NCI-H187 (cell line): ENCODE results near the gene PPFIA4.
A peak's percentile ranks its signal among the peaks of the same experiment; 100 is the strongest.
"Not testable (repeated sequence)": the region's sequence is repeated elsewhere in the genome, so short reads cannot be mapped to it uniquely, and the experiment has no call there.

Source experiments
- DNase-seq, 2 experiments: peaks; one replicate each; lab custom pipeline; 2025; lab: John Stamatoyannopoulos, UW

PPFIA4 gene

GRCh38 chr1:203026031-203026665 lies at the start of gene PPFIA4:
Gene PPFIA4 (plus strand): TSS chr1:203026491. CDS start chr1:203039009, 12,518 bp downstream.
- DNase-seq: peak; percentile 99

GRCh38 chr1:202976633-202977032 lies 49.7 kb upstream of the PPFIA4 start:
- DNase-seq: no peak

GRCh38 chr1:202979459-202979858 lies 46.8 kb upstream of the PPFIA4 start:
- DNase-seq: no peak

- no peak for DNase-seq
Measured at GRCh38 chr1:202981939-202982338, 44.4 kb upstream of the PPFIA4 start.

- no peak for DNase-seq
Measured at GRCh38 chr1:202982715-202983430, 43.4 kb upstream of the PPFIA4 start.

GRCh38 chr1:202986120-202986519 lies 40.2 kb upstream of the PPFIA4 start:
- not testable (repeated sequence) for DNase-seq

GRCh38 chr1:202987255-202987654 lies 39.0 kb upstream of the PPFIA4 start:
- no peak for DNase-seq

- DNase-seq: no peak
Measured at GRCh38 chr1:202987922-202988583, 38.2 kb upstream of the PPFIA4 start.

- no peak for DNase-seq
Measured at GRCh38 chr1:202989879-202990278, 36.4 kb upstream of the PPFIA4 start.

GRCh38 chr1:202991112-202991511 lies 35.2 kb upstream of the PPFIA4 start:
- DNase-seq: no peak

GRCh38 chr1:202994756-202995155 lies 31.5 kb upstream of the PPFIA4 start:
- no peak for DNase-seq

- peak; percentile 55 to 85 for DNase-seq
Measured at GRCh38 chr1:202998836-202999750, 27.2 kb upstream of the PPFIA4 start.

GRCh38 chr1:203000217-203000944 lies 25.9 kb upstream of the PPFIA4 start:
- DNase-seq: no peak

- no peak for DNase-seq
Measured at GRCh38 chr1:203001986-203002385, 24.3 kb upstream of the PPFIA4 start.

GRCh38 chr1:203002951-203003350 lies 23.3 kb upstream of the PPFIA4 start:
- DNase-seq: no peak

GRCh38 chr1:203005395-203006142 lies 20.7 kb upstream of the PPFIA4 start:
- DNase-seq: not testable (repeated sequence)

GRCh38 chr1:203006948-203007871 lies 19.1 kb upstream of the PPFIA4 start, which contains the start of gene TMEM183A:
Gene TMEM183A (plus strand): TSS chr1:203007374. CDS start chr1:203007466, 92 bp downstream.
- DNase-seq: peak; percentile 96 to 99

GRCh38 chr1:203009185-203009584 lies 17.1 kb upstream of the PPFIA4 start:
- DNase-seq: no peak

GRCh38 chr1:203011582-203011981 lies 14.7 kb upstream of the PPFIA4 start:
- no peak for DNase-seq
